GM12801 (cell line): ENCODE results near the gene MAN1A1.

ENCODE experiments used
- TF ChIP-seq, protein P1 (sequence below): IDR thresholded peaks from one replicate; pipeline ENCODE4 v1.5.1; 2011; ENCODE audit warnings: control low read depth; ENCODE audit not compliant: insufficient read length; ENCODE audit errors: extremely low read depth

MAN1A1 gene

DNA sequence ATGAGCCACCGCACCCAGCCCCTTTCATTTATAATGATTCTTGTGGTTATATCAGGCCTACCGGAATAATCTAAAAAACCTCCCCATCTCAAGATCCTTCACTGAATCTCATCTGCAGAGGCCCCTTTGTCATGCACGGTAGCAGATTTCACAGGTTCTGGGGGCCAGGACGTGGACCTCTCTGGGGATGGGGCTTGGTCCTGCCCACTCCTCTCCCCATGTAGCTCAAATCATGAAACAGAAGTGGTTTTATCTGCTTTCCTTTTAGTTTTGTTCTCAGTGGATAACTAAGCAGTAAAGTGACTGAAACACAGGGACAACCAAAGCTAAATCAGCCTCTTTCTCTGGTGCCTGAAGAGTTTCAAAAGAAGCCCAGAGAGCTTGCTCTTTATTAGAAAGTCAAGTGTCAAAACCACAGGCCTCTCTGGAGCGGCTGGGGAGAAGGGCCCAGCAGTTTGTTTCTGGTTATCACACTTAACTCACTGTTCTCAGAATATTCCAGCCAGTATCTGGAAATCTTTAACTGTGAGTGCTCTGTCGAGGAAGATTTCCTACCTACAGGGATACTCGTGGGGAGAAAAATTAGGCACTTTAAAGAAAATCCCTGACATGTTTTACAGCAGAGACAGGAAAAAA is 210.5 kb downstream of the MAN1A1 start:
- TF ChIP-seq, protein P1, sequence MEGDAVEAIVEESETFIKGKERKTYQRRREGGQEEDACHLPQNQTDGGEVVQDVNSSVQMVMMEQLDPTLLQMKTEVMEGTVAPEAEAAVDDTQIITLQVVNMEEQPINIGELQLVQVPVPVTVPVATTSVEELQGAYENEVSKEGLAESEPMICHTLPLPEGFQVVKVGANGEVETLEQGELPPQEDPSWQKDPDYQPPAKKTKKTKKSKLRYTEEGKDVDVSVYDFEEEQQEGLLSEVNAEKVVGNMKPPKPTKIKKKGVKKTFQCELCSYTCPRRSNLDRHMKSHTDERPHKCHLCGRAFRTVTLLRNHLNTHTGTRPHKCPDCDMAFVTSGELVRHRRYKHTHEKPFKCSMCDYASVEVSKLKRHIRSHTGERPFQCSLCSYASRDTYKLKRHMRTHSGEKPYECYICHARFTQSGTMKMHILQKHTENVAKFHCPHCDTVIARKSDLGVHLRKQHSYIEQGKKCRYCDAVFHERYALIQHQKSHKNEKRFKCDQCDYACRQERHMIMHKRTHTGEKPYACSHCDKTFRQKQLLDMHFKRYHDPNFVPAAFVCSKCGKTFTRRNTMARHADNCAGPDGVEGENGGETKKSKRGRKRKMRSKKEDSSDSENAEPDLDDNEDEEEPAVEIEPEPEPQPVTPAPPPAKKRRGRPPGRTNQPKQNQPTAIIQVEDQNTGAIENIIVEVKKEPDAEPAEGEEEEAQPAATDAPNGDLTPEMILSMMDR: no peak

DNA sequence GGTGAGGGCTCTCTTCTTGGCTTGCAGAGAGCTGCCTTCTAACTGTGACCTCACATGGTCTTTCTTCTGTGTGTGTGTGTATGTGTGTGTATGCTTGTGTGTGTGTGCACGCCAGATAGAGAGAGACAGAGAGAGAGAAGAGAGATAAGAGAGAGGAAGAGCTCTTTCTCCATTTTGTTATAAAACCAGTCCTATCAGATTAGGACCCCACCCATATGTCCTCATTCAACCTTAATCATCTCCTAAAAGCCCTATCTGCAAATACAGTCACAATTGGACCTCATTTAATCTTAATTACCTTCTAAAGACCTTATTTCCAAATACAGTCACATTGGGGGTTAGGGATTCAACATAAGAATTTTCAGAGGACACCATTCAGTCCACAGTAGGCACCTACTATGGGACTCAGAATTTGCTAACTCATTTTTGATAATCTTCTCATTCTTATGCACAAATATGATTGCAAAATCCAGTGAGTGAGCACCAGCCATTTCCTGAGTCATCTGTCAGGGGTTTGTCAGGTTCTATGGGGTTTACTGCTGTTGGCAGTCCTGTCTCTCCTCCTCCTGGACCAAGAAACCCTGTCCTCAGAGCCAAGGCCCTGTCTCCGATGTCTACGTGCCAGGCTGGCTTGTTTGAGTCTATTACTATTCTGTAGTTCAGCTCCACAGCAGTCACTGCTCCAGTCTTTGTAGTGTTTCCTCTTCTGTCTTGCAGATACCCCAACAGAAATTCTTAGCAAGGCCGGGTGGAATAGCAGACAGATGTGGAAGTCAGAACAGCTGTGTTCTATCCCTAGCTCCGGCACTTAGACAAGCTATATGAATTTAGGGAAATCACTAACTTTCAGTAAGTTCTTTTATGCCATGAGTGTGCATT is 212.1 kb downstream of the MAN1A1 start:
- TF ChIP-seq, protein P1: no peak

DNA sequence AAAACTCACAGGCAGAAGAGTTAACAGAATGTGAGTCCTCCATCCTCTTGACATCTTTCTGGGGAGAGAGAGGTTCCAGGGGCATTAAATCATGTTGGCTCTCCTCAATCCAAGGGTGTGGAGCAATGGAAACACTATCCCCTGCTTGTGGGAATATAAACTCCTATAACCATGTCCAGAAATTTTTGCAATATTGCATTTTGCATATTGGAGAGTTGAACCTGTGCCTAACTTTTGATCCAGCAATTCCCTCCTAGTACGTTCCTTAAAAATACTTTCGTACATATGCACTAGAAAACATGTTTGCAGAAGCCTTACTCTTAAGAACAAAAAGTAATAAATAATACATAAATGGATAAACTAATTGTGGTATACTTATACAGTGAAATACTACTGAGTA is 214.8 kb downstream of the MAN1A1 start:
- TF ChIP-seq, protein P1: no peak

DNA sequence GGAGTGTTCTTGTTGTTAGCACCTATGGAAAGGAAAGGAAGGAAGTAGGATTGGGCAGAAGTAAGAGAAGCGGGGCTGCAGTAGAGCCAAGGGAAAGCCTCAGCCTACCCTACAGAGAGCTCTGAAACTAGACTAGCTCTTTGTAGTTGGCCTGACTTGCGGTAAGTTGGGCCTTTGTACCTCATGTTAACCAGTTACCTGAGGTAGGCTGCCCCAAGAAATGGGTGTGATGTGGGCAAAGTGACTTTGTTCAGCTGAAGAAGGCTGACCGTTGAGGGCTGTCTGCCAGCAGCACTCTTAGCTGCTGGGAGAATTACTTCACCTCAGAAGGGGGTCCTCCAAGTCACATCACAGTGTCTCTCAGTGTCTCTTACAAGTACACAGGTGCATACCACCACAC is 216.2 kb downstream of the MAN1A1 start:
- TF ChIP-seq, protein P1: no peak

DNA sequence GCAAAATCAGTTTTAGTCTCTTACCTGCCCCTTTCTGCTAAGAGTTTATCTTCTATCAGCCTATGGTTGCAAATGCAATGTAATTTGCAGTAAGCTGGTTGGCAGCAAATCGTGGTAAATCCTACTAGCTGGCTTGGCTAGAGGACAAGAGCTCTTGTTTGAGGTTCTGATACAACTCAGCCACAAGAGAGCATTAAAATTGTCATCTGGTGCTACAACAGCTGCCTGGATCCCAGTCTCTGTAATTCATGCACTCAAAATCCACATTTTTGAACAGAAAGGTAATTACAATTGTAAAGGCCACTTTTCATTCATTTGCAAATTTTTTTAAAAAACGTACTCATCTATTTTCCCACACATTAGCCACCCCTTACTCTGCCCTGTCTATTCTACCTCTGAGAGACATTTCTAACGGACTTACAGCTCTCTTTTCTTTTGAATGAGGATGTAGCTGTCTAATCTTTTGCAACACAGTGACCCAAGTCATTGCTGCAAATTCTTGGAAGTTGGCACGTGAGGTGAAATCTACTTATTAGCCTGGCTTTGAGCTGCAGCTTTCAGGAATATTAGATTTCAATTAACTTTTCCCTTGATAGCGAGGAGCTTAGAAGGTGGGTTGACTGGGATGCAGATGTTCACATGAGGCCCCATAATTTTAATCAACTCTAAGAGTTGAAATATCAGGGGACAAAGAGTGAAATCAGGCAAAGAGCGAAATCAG is 217.1 kb downstream of the MAN1A1 start:
- TF ChIP-seq, protein P1: no peak

DNA sequence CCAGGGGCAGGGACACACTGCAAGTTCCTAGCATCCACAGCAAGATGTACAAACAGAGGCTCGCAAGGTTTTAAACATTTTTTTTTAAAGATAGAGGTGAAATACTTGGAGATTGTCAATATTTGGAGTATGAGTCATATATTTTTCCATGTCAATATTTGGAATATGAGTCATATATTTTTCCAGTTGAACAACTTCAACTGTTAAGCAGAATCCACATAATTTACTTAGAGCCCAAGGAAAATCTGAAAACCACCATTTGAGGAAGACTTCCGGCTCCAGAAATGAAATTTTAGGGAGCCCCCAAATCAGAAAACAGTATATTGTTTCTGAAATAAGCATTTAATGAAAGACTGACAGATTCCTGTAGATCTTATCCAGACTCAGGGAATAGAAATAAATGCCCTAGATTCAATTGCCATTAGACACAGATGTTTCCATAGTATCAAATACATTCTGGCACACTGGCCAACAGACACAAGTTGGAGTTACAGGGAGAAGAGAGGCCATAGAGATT is 219.5 kb downstream of the MAN1A1 start:
- TF ChIP-seq, protein P1: no peak

DNA sequence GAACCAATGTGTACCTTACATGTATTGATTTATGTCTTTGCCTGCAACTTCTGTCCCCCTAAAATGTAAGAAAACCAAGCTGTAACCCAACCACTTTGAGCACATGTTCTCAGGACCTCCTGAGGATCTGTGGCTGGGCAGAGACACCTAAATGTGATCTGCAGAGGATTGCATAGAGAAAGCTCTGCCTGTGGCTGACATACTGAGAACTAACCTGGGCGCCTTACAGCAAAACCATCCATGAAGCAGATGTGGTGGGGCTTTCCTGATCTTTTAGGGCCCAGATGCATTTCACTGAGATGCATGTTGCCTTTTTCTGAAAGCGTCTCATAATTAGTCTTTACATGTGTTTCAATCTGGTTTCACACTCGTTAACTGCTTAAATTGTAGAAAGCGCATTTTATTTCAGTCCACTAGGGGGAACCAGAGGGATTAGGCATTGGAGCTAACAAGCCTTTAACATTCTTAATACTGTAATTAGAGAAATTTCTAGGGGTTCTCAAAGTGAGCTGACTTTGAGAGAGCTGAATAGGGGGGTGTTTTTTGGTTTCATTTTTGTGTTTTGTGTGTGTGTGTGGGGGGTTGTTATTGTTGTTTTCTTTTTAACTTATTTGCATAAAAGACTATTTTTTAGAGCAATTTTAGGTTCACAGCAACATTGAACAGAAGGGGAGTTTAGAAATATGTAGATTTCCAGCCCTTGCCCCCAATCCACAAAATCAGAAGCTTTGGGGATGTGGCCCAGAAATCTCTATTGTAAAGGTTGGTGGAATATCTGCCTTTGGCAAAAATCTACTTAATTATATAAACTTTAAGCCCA is 220.2 kb downstream of the MAN1A1 start:
- TF ChIP-seq, protein P1: no peak
